GM18858 (cell line): Measurements from ENCODE around the gene RALGDS.
"Not testable (repeated sequence)": the region's sequence is repeated elsewhere in the genome, so short reads cannot be mapped to it uniquely, and the experiment has no call there.

Experiments used
- ATAC-seq: cut with Tn5 transposase; IDR thresholded peaks from one replicate; pipeline ENCODE4 v1.9.1; 2021; ENCODE audit not compliant: unreplicated experiment

The RALGDS gene

DNA sequence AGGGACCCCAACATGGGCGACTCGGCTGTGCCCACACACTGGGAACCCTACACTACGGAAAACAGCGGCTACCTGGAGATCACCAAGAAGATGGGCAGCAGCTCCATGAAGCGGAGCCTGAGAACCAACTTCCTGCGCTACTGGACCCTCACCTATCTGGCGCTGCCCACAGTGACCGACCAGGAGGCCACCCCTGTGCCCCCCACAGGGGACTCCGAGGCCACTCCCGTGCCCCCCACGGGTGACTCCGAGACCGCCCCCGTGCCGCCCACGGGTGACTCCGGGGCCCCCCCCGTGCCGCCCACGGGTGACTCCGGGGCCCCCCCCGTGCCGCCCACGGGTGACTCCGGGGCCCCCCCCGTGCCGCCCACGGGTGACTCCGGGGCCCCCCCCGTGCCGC, 50.1 kb downstream of the RALGDS start:
- not testable (repeated sequence) for ATAC-seq

- not testable (repeated sequence) for ATAC-seq
These were observed 50.5 kb downstream of the RALGDS start for GRCh38 chr9:133070500-133070961.

- ATAC-seq: not testable (repeated sequence)
These were observed 52.6 kb downstream of the RALGDS start for GRCh38 chr9:133068431-133068830.

DNA sequence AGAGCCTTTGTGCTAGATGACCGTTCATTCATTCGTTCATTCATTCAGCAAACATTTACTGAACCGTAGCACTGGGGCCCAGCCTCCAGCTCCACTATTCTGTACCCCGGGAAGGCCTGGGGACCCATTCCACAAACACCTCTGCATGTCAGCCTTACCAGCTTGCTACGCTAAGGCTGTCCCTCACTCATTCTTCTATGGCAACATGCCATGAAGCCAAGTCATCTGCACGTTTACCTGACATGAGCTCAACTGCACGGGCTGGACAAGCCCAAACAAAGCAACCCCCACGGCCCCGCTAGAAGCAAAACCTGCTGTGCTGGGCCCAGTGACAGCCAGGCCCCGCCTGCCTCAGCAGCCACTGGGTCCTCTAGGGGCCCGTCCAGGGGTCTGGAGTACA, 53.2 kb downstream of the RALGDS start:
- ATAC-seq: no peak

GRCh38 chr9:133067006-133067405, 54.0 kb downstream of the RALGDS start:
- no peak for ATAC-seq

- ATAC-seq: no peak
These were observed 54.7 kb downstream of the RALGDS start for GRCh38 chr9:133066181-133066983.

DNA sequence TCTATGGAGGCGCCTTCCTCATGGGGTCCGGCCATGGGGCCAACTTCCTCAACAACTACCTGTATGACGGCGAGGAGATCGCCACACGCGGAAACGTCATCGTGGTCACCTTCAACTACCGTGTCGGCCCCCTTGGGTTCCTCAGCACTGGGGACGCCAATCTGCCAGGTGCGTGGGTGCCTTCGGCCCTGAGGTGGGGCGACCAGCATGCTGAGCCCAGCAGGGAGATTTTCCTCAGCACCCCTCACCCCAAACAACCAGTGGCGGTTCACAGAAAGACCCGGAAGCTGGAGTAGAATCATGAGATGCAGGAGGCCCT, 56.0 kb downstream of the RALGDS start:
- no peak for ATAC-seq

DNA sequence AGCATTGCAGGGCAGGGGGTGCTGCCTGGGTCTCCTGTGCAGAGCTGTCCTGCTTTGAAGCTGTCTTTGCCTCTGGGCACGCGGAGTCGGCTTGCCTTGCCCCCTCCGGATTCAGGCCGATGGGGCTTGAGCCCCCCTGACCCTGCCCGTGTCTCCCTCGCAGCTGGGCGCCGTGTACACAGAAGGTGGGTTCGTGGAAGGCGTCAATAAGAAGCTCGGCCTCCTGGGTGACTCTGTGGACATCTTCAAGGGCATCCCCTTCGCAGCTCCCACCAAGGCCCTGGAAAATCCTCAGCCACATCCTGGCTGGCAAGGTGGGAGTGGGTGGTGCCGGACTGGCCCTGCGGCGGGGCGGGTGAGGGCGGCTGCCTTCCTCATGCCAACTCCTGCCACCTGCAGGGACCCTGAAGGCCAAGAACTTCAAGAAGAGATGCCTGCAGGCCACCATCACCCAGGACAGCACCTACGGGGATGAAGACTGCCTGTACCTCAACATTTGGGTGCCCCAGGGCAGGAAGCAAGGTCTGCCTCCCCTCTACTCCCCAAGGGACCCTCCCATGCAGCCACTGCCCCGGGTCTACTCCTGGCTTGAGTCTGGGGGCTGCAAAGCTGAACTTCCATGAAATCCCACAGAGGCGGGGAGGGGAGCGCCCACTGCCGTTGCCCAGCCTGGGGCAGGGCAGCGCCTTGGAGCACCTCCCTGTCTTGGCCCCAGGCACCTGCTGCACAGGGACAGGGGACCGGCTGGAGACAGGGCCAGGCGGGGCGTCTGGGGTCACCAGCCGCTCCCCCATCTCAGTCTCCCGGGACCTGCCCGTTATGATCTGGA, 56.6 kb downstream of the RALGDS start:
- no peak for ATAC-seq

GRCh38 chr9:133063500-133064231, 57.4 kb downstream of the RALGDS start:
- no peak for ATAC-seq

- ATAC-seq: no peak
These were observed 57.9 kb downstream of the RALGDS start for GRCh38 chr9:133063159-133063499.

DNA sequence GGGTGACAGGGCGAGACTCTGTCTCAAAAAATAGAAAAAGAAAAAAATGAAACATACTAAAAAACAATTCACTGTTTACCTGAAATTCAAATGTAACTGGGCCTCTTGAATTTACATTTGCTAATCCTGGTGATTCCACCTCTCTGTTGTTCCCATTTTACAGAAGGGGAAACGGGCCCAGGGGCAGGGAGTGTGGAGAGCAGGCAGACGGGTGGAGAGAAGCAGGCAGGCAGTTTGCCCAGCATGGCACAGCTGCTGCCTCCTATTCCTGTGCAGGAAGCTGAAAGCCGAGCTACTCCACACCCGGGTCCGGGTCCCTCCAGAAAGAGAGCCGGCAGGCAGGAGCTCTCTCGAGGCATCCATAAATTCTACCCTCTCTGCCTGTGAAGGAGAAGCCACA, 58.5 kb downstream of the RALGDS start:
- not testable (repeated sequence) for ATAC-seq

- ATAC-seq: not testable (repeated sequence)
These were observed 59.3 kb downstream of the RALGDS start, which contains the start of gene CEL for GRCh38 chr9:133061764-133062145. Gene CEL (plus strand): TSS chr9:133061981. CDS start chr9:133062003, 22 bp downstream.

DNA sequence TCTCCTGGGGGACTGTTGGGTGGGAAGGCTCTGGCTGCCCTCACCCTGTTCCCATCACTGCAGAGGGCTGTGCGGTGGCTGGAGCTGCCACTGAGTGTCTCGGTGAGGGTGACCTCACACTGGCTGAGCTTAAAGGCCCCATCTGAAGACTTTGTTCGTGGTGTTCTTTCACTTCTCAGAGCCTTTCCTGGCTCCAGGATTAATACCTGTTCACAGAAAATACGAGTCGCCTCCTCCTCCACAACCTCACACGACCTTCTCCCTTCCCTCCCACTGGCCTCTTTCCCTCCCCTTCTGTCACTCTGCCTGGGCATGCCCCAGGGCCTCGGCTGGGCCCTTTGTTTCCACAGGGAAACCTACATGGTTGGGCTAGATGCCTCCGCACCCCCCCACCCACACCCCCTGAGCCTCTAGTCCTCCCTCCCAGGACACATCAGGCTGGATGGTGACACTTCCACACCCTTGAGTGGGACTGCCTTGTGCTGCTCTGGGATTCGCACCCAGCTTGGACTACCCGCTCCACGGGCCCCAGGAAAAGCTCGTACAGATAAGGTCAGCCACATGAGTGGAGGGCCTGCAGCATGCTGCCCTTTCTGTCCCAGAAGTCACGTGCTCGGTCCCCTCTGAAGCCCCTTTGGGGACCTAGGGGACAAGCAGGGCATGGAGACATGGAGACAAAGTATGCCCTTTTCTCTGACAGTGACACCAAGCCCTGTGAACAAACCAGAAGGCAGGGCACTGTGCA, 59.8 kb downstream of the RALGDS start:
- not testable (repeated sequence) for ATAC-seq

DNA sequence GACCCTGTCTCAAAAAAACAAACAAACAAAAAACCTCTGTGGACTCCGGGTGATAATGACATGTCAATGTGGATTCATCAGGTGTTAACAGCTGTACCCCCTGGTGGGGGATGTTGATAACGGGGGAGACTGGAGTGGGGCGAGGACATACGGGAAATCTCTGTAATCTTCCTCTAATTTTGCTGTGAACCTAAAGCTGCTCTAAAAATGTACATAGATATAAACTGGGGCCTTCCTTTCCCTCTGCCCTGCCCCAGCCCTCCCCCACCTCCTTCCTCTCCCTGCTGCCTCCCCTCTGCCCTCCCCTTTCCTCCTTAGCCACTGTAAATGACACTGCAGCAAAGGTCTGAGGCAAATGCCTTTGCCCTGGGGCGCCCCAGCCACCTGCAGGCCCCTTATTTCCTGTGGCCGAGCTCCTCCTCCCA, 60.6 kb downstream of the RALGDS start:
- no peak for ATAC-seq

DNA sequence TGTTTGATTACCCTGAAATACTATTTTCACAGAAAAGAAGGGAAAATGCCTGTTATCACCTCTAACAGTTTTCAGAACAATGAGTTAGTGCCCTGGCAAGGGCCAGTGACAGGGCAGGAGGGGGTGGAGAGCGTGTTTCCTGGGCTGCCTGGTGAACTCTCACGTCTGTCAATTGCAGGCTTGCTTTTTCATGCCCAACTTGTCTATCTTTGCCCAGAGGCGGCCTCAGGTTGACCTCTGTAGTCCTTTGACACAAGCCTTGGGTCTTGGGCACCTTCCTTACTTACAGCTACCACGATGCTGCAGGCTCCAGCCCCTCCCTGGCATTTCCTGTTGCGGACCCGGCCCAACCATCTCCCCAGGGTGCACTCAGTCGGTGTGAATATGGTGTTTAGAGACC, 61.4 kb downstream of the RALGDS start:
- no peak for ATAC-seq

- no peak for ATAC-seq
These were observed 62.3 kb downstream of the RALGDS start for GRCh38 chr9:133058550-133059320.

- ATAC-seq: no peak
These were observed 63.0 kb downstream of the RALGDS start for GRCh38 chr9:133058071-133058470.

DNA sequence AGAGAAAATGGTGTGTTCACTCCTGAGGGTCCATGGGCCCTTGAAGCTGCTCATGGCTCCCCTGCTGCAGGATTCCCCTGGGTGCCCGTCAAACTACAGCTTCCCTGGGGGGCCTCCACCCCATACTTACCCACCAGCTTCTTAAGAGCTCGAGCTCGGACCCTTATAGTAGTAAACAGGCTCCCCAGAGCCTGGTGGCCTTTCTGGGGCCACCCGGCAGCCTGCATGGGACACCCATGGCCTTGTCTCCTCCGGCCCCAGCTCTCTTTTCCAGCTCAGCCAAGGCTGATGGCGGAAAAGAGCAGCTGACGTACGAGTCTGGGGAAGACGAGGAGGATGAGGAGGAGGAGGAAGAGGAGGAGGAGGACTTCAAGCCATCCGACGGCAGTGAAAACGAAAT, 63.5 kb downstream of the RALGDS start:
- no peak for ATAC-seq

DNA sequence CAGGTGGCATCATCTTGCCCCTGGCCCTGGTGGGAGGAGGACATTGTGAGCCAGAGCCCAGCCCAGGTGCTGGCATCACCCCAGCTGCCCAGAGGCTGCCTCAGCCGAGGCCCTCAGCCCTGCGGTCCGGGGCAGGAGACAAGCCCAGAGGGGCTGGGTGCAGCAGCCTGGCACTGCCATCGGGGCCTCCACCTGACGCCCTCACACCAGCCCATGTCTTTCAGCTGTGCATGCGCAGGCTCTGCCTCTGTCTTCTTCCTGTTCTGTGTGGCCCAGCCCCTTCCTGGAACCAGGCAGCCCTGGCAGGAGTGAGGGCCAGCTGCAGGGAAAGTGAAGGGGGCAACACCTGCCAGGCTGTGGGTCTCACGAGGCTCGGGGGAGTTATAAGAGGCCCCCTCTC, 64.0 kb downstream of the RALGDS start:
- no peak for ATAC-seq

- ATAC-seq: no peak
These were observed 64.5 kb downstream of the RALGDS start for GRCh38 chr9:133056533-133056932.
